ENCODE results near the gene NUP107. TPM values are rescaled to one million over a fixed set of nuclear protein-coding genes. Genes with fewer than 3 reads are reported as not detected.

The NUP107 gene
- total and polyA plus RNA-seq, 2 donors (not counting 1 experiment from before 2014, with no cell fraction given), result 23.2 to 77.3 TPM

GRCh38 chr12:68755536-68756243 lies 68.9 kb downstream of the NUP107 start:
- ChIA-PET CTCF (no interaction called here), POLR2A (no interaction called here)
- DNase-seq (no peak), ATAC-seq (ENCODE audit: low read depth) (no peak)
- Histone ChIP-seq H3K9ac (ENCODE audit: low read length) (no peak overlapping the region), H3K4me3 (ENCODE audit: control extremely low read depth in 1 of 5, extremely low read depth in 1 of 5, insufficient read depth in 1 of 5, low read depth in 2 of 5, low read length in 4 of 5) (no peak overlapping the region), H3K4me1 (ENCODE audit: control insufficient read depth in 2 of 2, insufficient read depth in 2 of 2, low read length in 2 of 2) (no peaks in the 10 kb centered on the region), H4K20me1 (ENCODE audit: control insufficient read depth, insufficient read depth, low read length, poor library complexity, severe bottlenecking) (no peaks in the 10 kb centered on the region), H3K79me2 (ENCODE audit: control insufficient read depth, insufficient read depth, low read length) (no peaks in the 10 kb centered on the region), H3K4me2 (replicated peaks; ENCODE audit: low read depth, low read length, poor library complexity, severe bottlenecking) (no peak overlapping the region), H3K36me3 (replicated peaks in 1 of 2; ENCODE audit: control extremely low read depth in 1 of 2, control insufficient read depth in 1 of 2, extremely low read depth in 1 of 2, insufficient read depth in 2 of 2, low read length in 1 of 2) (peaks cover 11 to 34% of the 10 kb centered on the region in 2 experiments), H3K27me3 (replicated peaks in 1 of 4; ENCODE audit: control extremely low read depth in 1 of 4, control insufficient read depth in 3 of 4, insufficient read depth in 4 of 4, low read length in 3 of 4) (no peaks in the 10 kb centered on the region), H3K9me3 (ENCODE audit: control extremely low read depth in 1 of 3, control insufficient read depth in 2 of 3, insufficient read depth in 1 of 3, low read length in 2 of 3) (no peaks in the 10 kb centered on the region), H3K27ac (ENCODE audit: low read length in 2 of 2) (no peak overlapping the region), H2AFZ (ENCODE audit: insufficient read depth, low read depth, low read length, poor library complexity, severe bottlenecking) (no peak overlapping the region)
- WGBS (ENCODE audit: insufficient coverage), result no CpG with 5 or more reads among the region's 4 CpGs
- intact Hi-C loops (cut with micrococcal nuclease), result no loop called here
- no peaks in the 10 kb centered on the region for H3K4me1 Mint-ChIP-seq
- TF ChIP-seq CTCF (IDR thresholded peaks at IDR 0.05) (no peak), EZH2 (IDR thresholded peaks at IDR 0.05; ENCODE audit: borderline replicate concordance, insufficient read depth, low read depth, low read length, poor library complexity, severe bottlenecking) (no peak)
- H3K27me3 Mint-ChIP-seq, result no peaks in the 10 kb centered on the region
- no peak overlapping the region for H3K4me3 Mint-ChIP-seq
- H3K27ac Mint-ChIP-seq, result no peak overlapping the region
- no peaks in the 10 kb centered on the region for H3K9me3 Mint-ChIP-seq (ENCODE audit: insufficient read depth)

DNA sequence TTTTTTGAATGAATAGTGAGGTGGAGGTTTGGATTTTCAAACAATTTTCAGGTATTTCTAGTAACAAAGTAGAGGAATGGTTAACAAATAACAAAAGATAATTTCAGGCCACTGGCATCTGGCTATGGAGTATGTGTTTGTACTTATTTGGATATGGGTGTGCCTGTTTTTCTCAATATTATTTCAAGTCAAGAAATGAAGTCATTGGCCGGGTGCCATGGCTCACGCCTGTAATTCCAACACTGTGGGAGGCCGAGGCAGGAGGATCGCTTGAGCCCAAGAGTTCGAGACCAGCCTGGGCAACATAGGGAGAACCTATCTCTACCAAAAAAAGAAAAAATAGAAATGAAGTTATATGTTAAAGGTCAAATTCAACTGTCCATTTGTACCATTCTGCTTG lies 73.1 kb downstream of the NUP107 start:
- Histone ChIP-seq H3K4me1 (ENCODE audit: control insufficient read depth in 2 of 2, insufficient read depth in 2 of 2, low read length in 2 of 2) (no peaks in the 10 kb centered on the region), H3K9me3 (ENCODE audit: control extremely low read depth in 1 of 3, control insufficient read depth in 2 of 3, insufficient read depth in 1 of 3, low read length in 2 of 3) (no peaks in the 10 kb centered on the region), H3K27me3 (replicated peaks in 1 of 4; ENCODE audit: control extremely low read depth in 1 of 4, control insufficient read depth in 3 of 4, insufficient read depth in 4 of 4, low read length in 3 of 4) (no peaks in the 10 kb centered on the region), H2AFZ (ENCODE audit: insufficient read depth, low read depth, low read length, poor library complexity, severe bottlenecking) (no peak overlapping the region), H3K4me2 (replicated peaks; ENCODE audit: low read depth, low read length, poor library complexity, severe bottlenecking) (no peak overlapping the region), H3K4me3 (ENCODE audit: control extremely low read depth in 1 of 5, extremely low read depth in 1 of 5, insufficient read depth in 1 of 5, low read depth in 2 of 5, low read length in 4 of 5) (no peak overlapping the region), H3K9ac (ENCODE audit: low read length) (no peak overlapping the region), H3K79me2 (ENCODE audit: control insufficient read depth, insufficient read depth, low read length) (no peaks in the 10 kb centered on the region), H3K27ac (ENCODE audit: low read length in 2 of 2) (no peak overlapping the region), H3K36me3 (replicated peaks in 1 of 2; ENCODE audit: control extremely low read depth in 1 of 2, control insufficient read depth in 1 of 2, extremely low read depth in 1 of 2, insufficient read depth in 2 of 2, low read length in 1 of 2) (peaks cover 5 to 42% of the 10 kb centered on the region in 2 experiments), H4K20me1 (ENCODE audit: control insufficient read depth, insufficient read depth, low read length, poor library complexity, severe bottlenecking) (no peaks in the 10 kb centered on the region)
- DNase-seq (no peak), ATAC-seq (ENCODE audit: low read depth) (no peak)
- Mint-ChIP-seq H3K9me3 (ENCODE audit: insufficient read depth) (no peaks in the 10 kb centered on the region), H3K27ac (no peak overlapping the region), H3K27me3 (no peaks in the 10 kb centered on the region), H3K4me3 (no peak overlapping the region), H3K4me1 (no peaks in the 10 kb centered on the region)
- intact Hi-C loops (cut with micrococcal nuclease), result no loop called here
- WGBS (ENCODE audit: insufficient coverage), result no CpG with 5 or more reads among the region's 5 CpGs
- TF ChIP-seq CTCF (IDR thresholded peaks at IDR 0.05) (no peak), EZH2 (IDR thresholded peaks at IDR 0.05; ENCODE audit: borderline replicate concordance, insufficient read depth, low read depth, low read length, poor library complexity, severe bottlenecking) (no peak)
- CTCF ChIA-PET, result no interaction called here
- POLR2A ChIA-PET, result no interaction called here
